IMR-90 (cell line): ENCODE results near the gene VPS35L. TPM values are rescaled to one million over a fixed set of nuclear protein-coding genes. Genes with fewer than 3 reads are reported as not detected.

Experiments used
- ATAC-seq: fragments of 200-7000 bp; cut with Tn5 transposase; 2 replicates; pipeline ENCODE4 v1.9.1; 2020; ENCODE audit warnings: low read depth, mild to moderate bottlenecking, moderate library complexity
- BruUV-seq: library from RNA; stranded (reverse); fragments of 400-500 nt; replicated peaks from 2 replicates; lab custom pipeline; 2021; lab: Mats Ljungman, UMichigan
- CTCF ChIA-PET: fragments of 300-600 bp; formaldehyde crosslinking; extraction: SDS; loops from one replicate; lab custom pipeline; 2021; ENCODE audit warnings: antibody characterized with exemption; lab: Yijun Ruan, JAX
- POLR2A ChIA-PET: fragments of 300-600 bp; sonication (Branson Sonifier 250); formaldehyde crosslinking; loops from one replicate; lab custom pipeline; 2022; ENCODE audit warnings: antibody characterized with exemption; ENCODE audit not compliant: unreplicated experiment; lab: Charles Lee
- DNase-seq: peaks from one replicate; pipeline ENCODE4 v3.0.0; 2013
- H2AFZ ChIP-seq: replicated peaks from 2 replicates; pipeline ENCODE3; 2013; ENCODE audit warnings: low read length, mild to moderate bottlenecking; ENCODE audit not compliant: poor library complexity
- H2AK5ac ChIP-seq: 2 replicates; pipeline ENCODE4 v1.6.1; 2013; ENCODE audit warnings: low read depth, low read length, inconsistent platforms
- H2AK9ac ChIP-seq: replicated peaks from 2 replicates; pipeline ENCODE3; 2013; ENCODE audit warnings: mild to moderate bottlenecking, low read depth, low read length, moderate library complexity; ENCODE audit not compliant: poor library complexity
- H2BK120ac ChIP-seq: 2 replicates; pipeline ENCODE4 v1.6.1; 2013; ENCODE audit warnings: low read depth, low read length, inconsistent platforms
- H2BK15ac ChIP-seq: 3 replicates; pipeline ENCODE4 v1.6.1; 2013; ENCODE audit warnings: low read depth, low read length, inconsistent platforms
- H2BK20ac ChIP-seq: 2 replicates; pipeline ENCODE4 v1.6.1; 2013; ENCODE audit warnings: low read depth, mild to moderate bottlenecking, inconsistent platforms, low read length, moderate library complexity
- H2BK5ac ChIP-seq: 2 replicates; pipeline ENCODE4 v1.6.1; 2013; ENCODE audit warnings: mild to moderate bottlenecking, low read depth, low read length, inconsistent platforms; ENCODE audit not compliant: poor library complexity, severe bottlenecking
- H3K14ac ChIP-seq: replicated peaks from 2 replicates; pipeline ENCODE4 v1.6.1; 2013; ENCODE audit warnings: low read depth, low read length, inconsistent platforms
- H3K18ac ChIP-seq: 2 replicates; pipeline ENCODE4 v1.6.1; 2013; ENCODE audit warnings: low read depth, low read length, control low read depth
- H3K23ac ChIP-seq: 2 replicates; pipeline ENCODE4 v1.6.1; 2013; ENCODE audit warnings: low read depth, low read length, inconsistent platforms
- H3K27ac ChIP-seq: 2 replicates; pipeline ENCODE4 v1.5.1; 2013; ENCODE audit warnings: mild to moderate bottlenecking, control low read depth, low read length; ENCODE audit not compliant: insufficient read depth
- H3K27me3 ChIP-seq: 2 replicates; pipeline ENCODE4 v1.6.1; 2013; ENCODE audit warnings: low read length; ENCODE audit not compliant: control insufficient read depth, insufficient read depth
- H3K36me3 ChIP-seq: 2 replicates; pipeline ENCODE4 v1.6.1; 2013; ENCODE audit warnings: low read length, mixed read lengths; ENCODE audit not compliant: control insufficient read depth, insufficient read depth
- H3K4ac ChIP-seq: 2 replicates; pipeline ENCODE4 v1.6.1; 2013; ENCODE audit warnings: low read depth, low read length, inconsistent platforms
- H3K4me1 ChIP-seq: 2 replicates; pipeline ENCODE4 v1.6.1; 2013; ENCODE audit warnings: low read length, mixed read lengths; ENCODE audit not compliant: control insufficient read depth, insufficient read depth
- H3K4me2 ChIP-seq: 2 replicates; pipeline ENCODE4 v1.6.1; 2013; ENCODE audit warnings: low read depth, mild to moderate bottlenecking, control low read depth, low read length, moderate library complexity
- H3K4me3 ChIP-seq: 2 replicates; pipeline ENCODE4 v1.5.1; 2013; ENCODE audit warnings: low read depth, mild to moderate bottlenecking, control low read depth, low read length, moderate library complexity; ENCODE audit not compliant: insufficient read depth
- H3K56ac ChIP-seq: 2 replicates; pipeline ENCODE4 v1.6.1; 2013; ENCODE audit warnings: low read length, inconsistent platforms; ENCODE audit not compliant: insufficient read depth; ENCODE audit errors: extremely low read depth
- H3K79me1 ChIP-seq, 2 experiments: 2 replicates each; pipeline ENCODE4 v1.6.1; 2013; ENCODE audit warnings: low read length in 2 of 2, inconsistent platforms in 1 of 2, low read depth in 1 of 2
- H3K9ac ChIP-seq: 2 replicates; pipeline ENCODE4 v1.6.1; 2013; ENCODE audit warnings: low read depth, low read length, control low read depth
- H3K9me1 ChIP-seq: 2 replicates; pipeline ENCODE4 v1.6.1; 2013; ENCODE audit warnings: low read length, inconsistent platforms; ENCODE audit not compliant: insufficient read depth
- H3K9me3 ChIP-seq: 2 replicates; pipeline ENCODE4 v1.6.1; 2013; ENCODE audit warnings: low read length; ENCODE audit not compliant: control insufficient read depth, insufficient read depth
- H4K20me1 ChIP-seq: 2 replicates; pipeline ENCODE4 v1.6.1; 2013; ENCODE audit warnings: low read length, inconsistent platforms; ENCODE audit not compliant: insufficient read depth
- H4K5ac ChIP-seq: 2 replicates; pipeline ENCODE4 v1.6.1; 2013; ENCODE audit warnings: mild to moderate bottlenecking, low read depth, low read length, control low read depth
- H4K8ac ChIP-seq, 2 experiments: 2 replicates each; pipeline ENCODE4 v1.6.1; 2013; ENCODE audit warnings: low read depth in 2 of 2, low read length in 2 of 2, control low read depth in 1 of 2, inconsistent platforms in 1 of 2
- H4K91ac ChIP-seq: 2 replicates; pipeline ENCODE4 v1.6.1; 2013; ENCODE audit warnings: low read depth, low read length, inconsistent platforms; ENCODE audit not compliant: insufficient read depth
- CHD1 ChIP-seq: IDR thresholded peaks from 2 replicates; pipeline ENCODE4 v1.6.1; 2012; ENCODE audit warnings: low read depth, low read length, improper control_type of control experiment
- WGBS, 2 experiments: methylation state at CpG; one replicate each; pipeline versions ENCODE4 v1.1.5 to v1.1.7; 2013; ENCODE audit warnings: missing lambda C conversion rate in 2 of 2; ENCODE audit not compliant: insufficient read length in 1 of 2; ENCODE audit errors: extremely low coverage in 2 of 2; 5-methylcytosine and 5-hydroxymethylcytosine counted together
- dilution Hi-C: fragments of 300-500 bp; cut with HindIII; formaldehyde crosslinking; loops from one replicate; pipeline ENCODE4 v1.14.3; 2018; ENCODE audit warnings: low sequenced_read_pairs; ENCODE audit not compliant: unreplicated experiment
- in situ Hi-C: fragments of 300-500 bp; cut with MboI; formaldehyde crosslinking; loops from 3 replicates; pipeline ENCODE4 v1.14.3; 2019; ENCODE audit warnings: low sequenced_read_pairs, inconsistent platforms, mixed read lengths
- intact Hi-C: fragments of 100-400 bp; cut with micrococcal nuclease; formaldehyde crosslinking; loops from 2 replicates; pipeline ENCODE4 v1.10.0; 2022
- polyA plus RNA-seq, 3 experiments: library from polyadenylated mRNA; depleted of rRNA; stranded (reverse); fragments of >200 nt; gene quantifications; 2 replicates each; pipeline ENCODE4 v1.2.3, GENCODE V29; 2012; ENCODE audit warnings: low replicate concordance in 1 of 3
- total RNA-seq: library from RNA; depleted of rRNA; stranded (reverse); fragments of >200 nt; gene quantifications from 2 replicates; pipeline ENCODE4 v1.2.3, GENCODE V29; 2012
- TF ChIP-seq, protein P1 (sequence below): fragments of 150-350 bp; IDR thresholded peaks from 2 replicates; pipeline ENCODE4 v1.6.1; 2017; ENCODE audit warnings: mild to moderate bottlenecking, antibody characterized with exemption, low read length, low read depth

The VPS35L gene
- total and polyA plus RNA-seq, 2 of the 4 experiments (the other 2 are of a cell fraction), result 28.0 to 40.1 TPM

DNA sequence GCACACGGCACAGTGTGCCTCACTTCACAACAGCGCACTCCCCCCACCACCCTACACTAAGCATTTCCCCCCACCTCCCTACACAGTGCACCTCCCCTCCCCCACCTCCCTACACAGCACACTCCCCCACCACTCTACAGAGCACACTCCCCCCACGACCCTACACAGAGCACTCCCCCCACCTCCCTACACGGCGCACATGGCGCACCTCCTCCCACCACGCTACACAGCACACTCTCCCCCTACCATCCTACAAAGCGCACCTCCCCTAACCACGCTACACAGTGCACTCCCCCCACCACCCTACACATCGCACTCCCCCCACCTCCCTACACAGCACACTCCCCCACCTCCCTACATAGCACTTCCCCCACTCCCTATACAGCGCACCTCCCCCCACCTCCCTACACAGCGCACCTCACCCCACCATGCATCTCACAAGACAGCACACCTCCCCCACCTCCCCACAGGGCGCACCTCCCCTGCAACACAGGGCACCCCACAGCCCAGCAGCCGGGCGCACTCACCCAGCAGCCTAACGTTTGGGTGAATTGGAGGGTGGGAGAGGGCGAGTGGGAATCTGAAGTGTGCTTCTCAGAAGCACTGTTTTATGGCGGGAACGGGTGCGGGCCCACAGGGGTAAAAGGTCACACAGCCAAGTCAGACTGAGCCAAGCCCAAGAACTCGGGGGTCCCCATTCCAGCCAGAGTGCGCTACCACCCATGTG, 152.2 kb downstream of the VPS35L start (continued):
- no peak for TF ChIP-seq CHD1

- Histone ChIP-seq H3K27ac (no peak overlapping the region), H2AFZ (peak overlapping the region; percentile 2), H3K79me1 (peaks cover 30 to 68% of the 10 kb centered on the region in 2 experiments), H3K56ac (no peak overlapping the region), H2BK20ac (no peak overlapping the region), H3K9me1 (peaks cover 7% of the 10 kb centered on the region), H2AK5ac (no peak overlapping the region), H2BK120ac (no peak overlapping the region), H2BK15ac (no peak overlapping the region), H3K4me3 (no peak overlapping the region), H3K36me3 (peaks cover 67% of the 10 kb centered on the region), H3K4ac (no peak overlapping the region), H3K4me2 (no peak overlapping the region), H3K18ac (no peak overlapping the region), H4K8ac (no peak overlapping the region), H3K23ac (no peak overlapping the region), H4K20me1 (peaks cover 9% of the 10 kb centered on the region), H4K91ac (no peak overlapping the region; the same call in 1 of the 2 replicates), H2BK5ac (no peak overlapping the region), H3K4me1 (peaks cover 6% of the 10 kb centered on the region), H2AK9ac (no peak overlapping the region), H3K9me3 (no peaks in the 10 kb centered on the region), H3K14ac (no peak overlapping the region), H3K27me3 (no peaks in the 10 kb centered on the region), H3K9ac (no peak overlapping the region), H4K5ac (no peak overlapping the region)
- in situ Hi-C loops, result loop anchor here (25.0 kb wide), 1 partner anchor 596 kb away; the partner anchor contains the start of gene ITPRIPL2
- ATAC-seq (no peak), DNase-seq (no peak)
- dilution Hi-C loops, result no loop called here
- POLR2A ChIA-PET, result no interaction called here
- TF ChIP-seq, protein P1, sequence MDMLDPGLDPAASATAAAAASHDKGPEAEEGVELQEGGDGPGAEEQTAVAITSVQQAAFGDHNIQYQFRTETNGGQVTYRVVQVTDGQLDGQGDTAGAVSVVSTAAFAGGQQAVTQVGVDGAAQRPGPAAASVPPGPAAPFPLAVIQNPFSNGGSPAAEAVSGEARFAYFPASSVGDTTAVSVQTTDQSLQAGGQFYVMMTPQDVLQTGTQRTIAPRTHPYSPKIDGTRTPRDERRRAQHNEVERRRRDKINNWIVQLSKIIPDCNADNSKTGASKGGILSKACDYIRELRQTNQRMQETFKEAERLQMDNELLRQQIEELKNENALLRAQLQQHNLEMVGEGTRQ, result no peak
- CTCF ChIA-PET, result no interaction called here
- intact Hi-C loops, result no loop called here
- 90% methylated on average over 7 of the region's 18 CpGs; no CpG with 5 or more reads in 1 of the 2 experiments for WGBS, 2 experiments
- BruUV-seq, result no TSS peak
Observed at GRCh38 chr16:19708296-19709205, 153.0 kb downstream of the VPS35L start.
